SK-N-MC (cell line): ENCODE measurements around the gene EFCAB8.

Source experiments
- DNase-seq: peaks from one replicate; pipeline ENCODE4 v3.0.0-alpha.2; 2011; ENCODE audit warnings: low read depth, low spot score
- H3K27ac ChIP-seq: fragments of 200-600 bp; sonication (generic); 2 replicates; pipeline ENCODE4 v1.5.1; 2016; ENCODE audit warnings: mixed run types
- H3K36me3 ChIP-seq: fragments of 200-600 bp; sonication (generic); 2 replicates; pipeline ENCODE4 v1.6.1; 2017; ENCODE audit warnings: antibody characterized with exemption, low read length, mixed read lengths; ENCODE audit not compliant: insufficient read depth
- H3K4me3 ChIP-seq: fragments of 200-600 bp; sonication (generic); 2 replicates; pipeline ENCODE4 v1.5.1; 2016
- H3K9ac ChIP-seq: fragments of 200-600 bp; sonication (generic); 2 replicates; pipeline ENCODE4 v1.8.0; 2017; ENCODE audit warnings: mixed run types, mixed read lengths; ENCODE audit not compliant: insufficient read length
- H3K9me3 ChIP-seq: fragments of 200-600 bp; sonication (generic); 2 replicates; pipeline ENCODE4 v1.6.1; 2017; ENCODE audit warnings: low read depth, mild to moderate bottlenecking, antibody characterized with exemption, low read length, moderate library complexity, mixed read lengths
- EZH2 ChIP-seq: fragments of 200-600 bp; sonication (generic); IDR thresholded peaks from one replicate; pipeline ENCODE4 v1.6.1; 2017; ENCODE audit warnings: antibody characterized with exemption
- FOXP2 ChIP-seq: optimal IDR thresholded peaks from 2 replicates; pipeline ENCODE3; 2011; ENCODE audit warnings: mild to moderate bottlenecking, moderate library complexity; ENCODE audit not compliant: insufficient read depth; ENCODE audit errors: extremely low read length, control extremely low read depth
- POLR2AphosphoS5 ChIP-seq: IDR thresholded peaks from 2 replicates; pipeline ENCODE4 v1.6.1; 2012; ENCODE audit warnings: mild to moderate bottlenecking, low read depth, low read length, borderline replicate concordance

Gene EFCAB8

GRCh38 chr20:32858701-32859372, at the start of gene EFCAB8:
TSS of gene EFCAB8 (plus strand) at chr20:32858923. CDS start at chr20:32863793, 4,870 bp downstream.
- Histone ChIP-seq H3K9me3 (no peaks in the 10 kb centered on the region), H3K4me3 (no peak within 1 kb of the TSS), H3K36me3 (peaks cover 26% of the 10 kb centered on the region; the same call in 1 of the 2 replicates), H3K9ac (no peak within 1 kb of the TSS), H3K27ac (no peak within 1 kb of the TSS)
- DNase-seq = no peak
- TF ChIP-seq EZH2 (no peak), FOXP2 (no peak), POLR2AphosphoS5 (no peak)

GRCh38 chr20:32809907-32810306, 48.8 kb upstream of the EFCAB8 start:
- no peak overlapping the region for H3K27ac ChIP-seq
- no peak overlapping the region for H3K4me3 ChIP-seq
- no peaks in the 10 kb centered on the region; the same call in 1 of the 2 replicates for H3K36me3 ChIP-seq
- TF ChIP-seq FOXP2 (no peak), EZH2 (no peak), POLR2AphosphoS5 (no peak)
- no peak overlapping the region for H3K9ac ChIP-seq
- DNase-seq = no peak
- H3K9me3 ChIP-seq = no peaks in the 10 kb centered on the region

- TF ChIP-seq EZH2 = no peak
- TF ChIP-seq POLR2AphosphoS5 = no peak
- TF ChIP-seq FOXP2 = no peak
- no peak overlapping the region for H3K9ac ChIP-seq
- no peaks in the 10 kb centered on the region for H3K9me3 ChIP-seq
- H3K27ac ChIP-seq = no peak overlapping the region
- no peak overlapping the region for H3K4me3 ChIP-seq
- H3K36me3 ChIP-seq = no peaks in the 10 kb centered on the region; the same call in 1 of the 2 replicates
- no peak for DNase-seq
Measured at GRCh38 chr20:32810941-32811340, 47.8 kb upstream of the EFCAB8 start.

- Histone ChIP-seq H3K27ac (no peak overlapping the region), H3K9me3 (no peaks in the 10 kb centered on the region), H3K9ac (no peak overlapping the region), H3K4me3 (no peak overlapping the region), H3K36me3 (no peaks in the 10 kb centered on the region)
- DNase-seq = no peak
- TF ChIP-seq POLR2AphosphoS5 = no peak
- no peak for TF ChIP-seq EZH2
- no peak for TF ChIP-seq FOXP2
Measured at GRCh38 chr20:32811886-32812285, 46.8 kb upstream of the EFCAB8 start.

- no peak for DNase-seq
- H3K9me3 ChIP-seq = no peaks in the 10 kb centered on the region
- H3K36me3 ChIP-seq = peaks cover 7% of the 10 kb centered on the region
- peak overlapping the region; percentile 81 for H3K27ac ChIP-seq
- H3K4me3 ChIP-seq = peak overlapping the region; percentile 84
- TF ChIP-seq POLR2AphosphoS5 (peak; percentile 41; the same call in 1 of the 2 replicates), EZH2 (no peak), FOXP2 (no peak)
- H3K9ac ChIP-seq = peak overlapping the region; percentile 94
Measured at GRCh38 chr20:32819992-32820697, 38.6 kb upstream of the EFCAB8 start.

DNA sequence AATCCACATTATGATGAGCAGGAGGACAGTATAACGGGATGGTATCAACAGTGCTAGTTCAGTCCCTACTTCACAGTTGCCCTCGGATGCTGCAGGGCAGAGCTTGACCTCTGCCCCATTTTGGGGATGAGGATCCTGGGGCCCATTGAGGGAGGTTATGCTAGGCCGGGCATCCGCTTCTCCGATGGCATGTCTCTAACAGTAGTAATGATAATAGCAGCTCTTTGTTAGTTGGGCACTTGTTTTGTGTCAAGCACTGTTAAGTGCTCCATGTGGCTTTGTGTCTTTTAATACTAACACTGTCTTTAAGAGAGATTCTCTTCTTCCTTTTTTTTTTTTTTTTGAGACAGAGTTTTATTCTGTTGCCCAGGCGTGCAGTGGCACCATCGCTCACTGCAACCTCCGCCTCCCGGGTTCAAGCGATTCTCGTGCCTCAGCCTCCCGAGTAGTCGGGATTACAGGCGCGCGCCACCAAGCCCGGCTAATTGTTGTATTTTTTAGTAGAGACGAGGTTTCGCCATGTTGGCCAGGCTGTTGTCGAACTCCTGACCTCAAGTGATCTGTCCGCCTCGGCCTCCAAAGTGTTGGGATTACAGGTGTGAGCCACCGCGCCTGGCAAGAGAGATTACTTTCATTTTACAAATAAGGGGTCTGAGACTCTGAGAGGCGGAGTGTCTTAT, 37.9 kb upstream of the EFCAB8 start:
- H3K27ac ChIP-seq = no peak overlapping the region
- peak overlapping the region; percentile 94 for H3K9ac ChIP-seq
- DNase-seq = no peak
- H3K36me3 ChIP-seq = peaks cover 11% of the 10 kb centered on the region
- TF ChIP-seq EZH2 (no peak), FOXP2 (no peak), POLR2AphosphoS5 (no peak)
- no peaks in the 10 kb centered on the region for H3K9me3 ChIP-seq
- peak overlapping the region; percentile 84 for H3K4me3 ChIP-seq

GRCh38 chr20:32822225-32822624, 36.5 kb upstream of the EFCAB8 start:
- peaks cover 21% of the 10 kb centered on the region for H3K36me3 ChIP-seq
- no peak overlapping the region for H3K27ac ChIP-seq
- no peaks in the 10 kb centered on the region for H3K9me3 ChIP-seq
- no peak for TF ChIP-seq FOXP2
- no peak for TF ChIP-seq EZH2
- TF ChIP-seq POLR2AphosphoS5 = no peak
- DNase-seq = no peak
- H3K9ac ChIP-seq = no peak overlapping the region
- peak overlapping the region; percentile 84; the same call in 1 of the 2 replicates for H3K4me3 ChIP-seq

GRCh38 chr20:32823078-32823477, 35.6 kb upstream of the EFCAB8 start:
- H3K4me3 ChIP-seq = no peak overlapping the region
- H3K9ac ChIP-seq = no peak overlapping the region
- H3K36me3 ChIP-seq = peaks cover 30% of the 10 kb centered on the region
- H3K9me3 ChIP-seq = no peaks in the 10 kb centered on the region
- no peak for DNase-seq
- H3K27ac ChIP-seq = no peak overlapping the region
- TF ChIP-seq EZH2 (no peak), POLR2AphosphoS5 (no peak), FOXP2 (no peak)
